ENCODE results near the gene CALCB. TPM values are rescaled to one million over a fixed set of nuclear protein-coding genes. Genes with fewer than 3 reads are reported as not detected.

CALCB gene
- total RNA-seq, 1 donor from 2014 or later: not detected

- H3K36me3 ChIP-seq: no peaks in the 10 kb centered on the region
- TF ChIP-seq CTCF (IDR thresholded peaks at IDR 0.05; ENCODE audit: borderline replicate concordance): no peak
- DNase-seq: no peak
- intact Hi-C loops (cut with micrococcal nuclease): no loop called here
- H3K9me3 ChIP-seq (replicated peaks): no peaks in the 10 kb centered on the region
- H3K4me3 ChIP-seq: no peak overlapping the region
- H3K4me1 ChIP-seq: no peaks in the 10 kb centered on the region
- H3K27me3 ChIP-seq (ENCODE audit: low read depth): peaks cover 45% of the 10 kb centered on the region
- no peak overlapping the region for H3K27ac ChIP-seq (replicated peaks)
Observed at GRCh38 chr11:15097411-15097810, 24.0 kb downstream of the CALCB start.

GRCh38 chr11:15099267-15099666 is 25.9 kb downstream of the CALCB start:
- Histone ChIP-seq H3K36me3 (no peaks in the 10 kb centered on the region), H3K9me3 (replicated peaks) (peaks cover 16% of the 10 kb centered on the region), H3K4me3 (no peak overlapping the region), H3K27ac (replicated peaks) (no peak overlapping the region), H3K27me3 (ENCODE audit: low read depth) (peaks cover 45% of the 10 kb centered on the region), H3K4me1 (no peaks in the 10 kb centered on the region)
- no peak for TF ChIP-seq CTCF (IDR thresholded peaks at IDR 0.05; ENCODE audit: borderline replicate concordance)
- no peak for DNase-seq
- intact Hi-C loops (cut with micrococcal nuclease): no loop called here

GRCh38 chr11:15101072-15101709 is 27.8 kb downstream of the CALCB start:
- Histone ChIP-seq H3K9me3 (replicated peaks) (peaks cover 20% of the 10 kb centered on the region), H3K4me3 (no peak overlapping the region), H3K36me3 (no peaks in the 10 kb centered on the region), H3K27ac (replicated peaks) (no peak overlapping the region), H3K4me1 (no peaks in the 10 kb centered on the region), H3K27me3 (ENCODE audit: low read depth) (peaks cover 44% of the 10 kb centered on the region)
- intact Hi-C loops (cut with micrococcal nuclease): loop anchor here (2.0 kb wide), 1 partner anchor 102 kb away; no protein-coding TSS in a partner anchor
- peak; percentile 34 for DNase-seq
- peak; percentile 93 for TF ChIP-seq CTCF (IDR thresholded peaks at IDR 0.05; ENCODE audit: borderline replicate concordance)

GRCh38 chr11:15104166-15104565 is 30.8 kb downstream of the CALCB start:
- DNase-seq: no peak
- Histone ChIP-seq H3K27ac (replicated peaks) (no peak overlapping the region), H3K36me3 (no peaks in the 10 kb centered on the region), H3K4me1 (no peaks in the 10 kb centered on the region), H3K27me3 (ENCODE audit: low read depth) (peaks cover 17% of the 10 kb centered on the region), H3K9me3 (replicated peaks) (peaks cover 20% of the 10 kb centered on the region), H3K4me3 (no peak overlapping the region)
- TF ChIP-seq CTCF (IDR thresholded peaks at IDR 0.05; ENCODE audit: borderline replicate concordance): no peak
- intact Hi-C loops (cut with micrococcal nuclease): no loop called here

DNA sequence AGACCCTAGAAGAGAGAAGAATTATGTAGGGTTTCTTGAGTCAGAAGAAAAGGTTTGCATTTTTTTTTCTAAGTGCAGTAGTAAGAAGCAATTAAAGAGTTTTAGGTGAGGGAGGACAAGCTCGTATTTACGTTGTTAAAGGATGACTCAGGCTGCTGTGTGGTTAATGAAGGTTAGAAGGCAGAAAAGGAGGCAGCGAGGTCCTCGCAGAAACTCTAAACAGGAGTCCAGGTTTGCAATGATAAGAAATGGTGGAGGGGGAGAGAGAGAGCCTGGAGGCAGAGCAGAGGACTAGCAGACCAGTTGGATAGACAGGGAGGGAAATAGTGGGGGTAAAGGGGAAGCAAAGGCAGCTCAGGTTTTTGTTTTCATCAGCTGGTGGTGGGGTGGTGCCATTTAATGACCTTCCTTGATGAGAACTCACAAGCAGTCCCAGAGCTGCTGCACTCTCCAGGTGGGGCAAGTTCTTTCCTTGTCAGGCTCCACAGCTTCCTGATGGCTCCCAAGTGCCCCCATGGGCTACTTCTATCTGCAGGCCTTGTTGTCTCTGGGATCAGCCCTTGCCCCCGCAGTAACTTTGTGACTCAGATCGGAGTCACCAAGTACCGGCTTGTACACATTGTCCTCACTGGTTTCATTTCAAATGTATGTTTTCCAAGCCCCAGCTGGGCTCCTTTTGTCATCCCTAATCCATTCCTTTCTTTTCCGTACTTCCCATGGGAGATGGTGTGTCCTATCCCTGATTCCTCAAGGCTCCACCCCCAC is 33.0 kb downstream of the CALCB start:
- intact Hi-C loops (cut with micrococcal nuclease): no loop called here
- H3K27ac ChIP-seq (replicated peaks): no peak overlapping the region
- H3K4me3 ChIP-seq: no peak overlapping the region
- H3K9me3 ChIP-seq (replicated peaks): peaks cover 20% of the 10 kb centered on the region
- H3K27me3 ChIP-seq (ENCODE audit: low read depth): no peaks in the 10 kb centered on the region
- TF ChIP-seq CTCF (IDR thresholded peaks at IDR 0.05; ENCODE audit: borderline replicate concordance): no peak
- H3K4me1 ChIP-seq: no peaks in the 10 kb centered on the region
- no peak for DNase-seq
- H3K36me3 ChIP-seq: no peaks in the 10 kb centered on the region
